Measurements from ENCODE around the gene PNLIPRP2. TPM values are rescaled to one million over a fixed set of nuclear protein-coding genes. Genes with fewer than 3 reads are reported as not detected.

PNLIPRP2 gene
- polyA plus RNA-seq, 2 of the 4 experiments (the other 2 are of a cell fraction), result 0.09 TPM; not detected in 1

- no peak for ATAC-seq
- WGBS (ENCODE audit: missing lambda C conversion rate), result 35% methylated on average over 8 of the region's 8 CpGs
These were observed 32.7 kb upstream of the PNLIPRP2 start for GRCh38 chr10:116587878-116588591.

GRCh38 chr10:116588995-116589394 lies 31.8 kb upstream of the PNLIPRP2 start:
- H3K9me3 ChIP-seq, result no peaks in the 10 kb centered on the region
- CTCF ChIA-PET, result interaction anchor here (1.8 kb wide), 1 partner anchor 93 kb away, joined by 3 read pairs; no protein-coding TSS in a partner anchor
- FAIRE-seq (no peak), DNase-seq (ENCODE audit: low read depth in 1 of 2, low spot score in 1 of 2) (no peak), ATAC-seq (no peak)
- no peak overlapping the region for H3K4me3 ChIP-seq
- WGBS (ENCODE audit: missing lambda C conversion rate), result 3% methylated on average over 2 of the region's 2 CpGs
- TF ChIP-seq POLR2AphosphoS2 (conservative IDR thresholded peaks at IDR 0.05; ENCODE audit: low read length), result no peak
- TF ChIP-seq NPAS2 (CRISPR knock-in tag; IDR thresholded peaks at IDR 0.05; ENCODE audit: borderline replicate concordance), result no peak
- TF ChIP-seq MAX (IDR thresholded peaks at IDR 0.05), result no peak
- no peak for TF ChIP-seq MAZ (IDR thresholded peaks at IDR 0.05; ENCODE audit: borderline replicate concordance, low read depth, low read length)
- no peak for TF ChIP-seq RARB (CRISPR knock-in tag; IDR thresholded peaks at IDR 0.05)
- no peak for TF ChIP-seq FOSL2 (IDR thresholded peaks at IDR 0.05)
- no peak for TF ChIP-seq FOSL2 (CRISPR knock-in tag; IDR thresholded peaks at IDR 0.05)
- TF ChIP-seq CHD2 (IDR thresholded peaks at IDR 0.05; ENCODE audit: low read length, partially characterized antibody), result no peak
- TF ChIP-seq HOXB13 (CRISPR knock-in tag; IDR thresholded peaks at IDR 0.05; ENCODE audit: low read depth), result no peak
- no peak for TF ChIP-seq CEBPB (IDR thresholded peaks at IDR 0.05)
- TF ChIP-seq NFE2L2 (conservative IDR thresholded peaks at IDR 0.05; ENCODE audit: low read length), result no peak
- no peak for TF ChIP-seq ZC3H11A (IDR thresholded peaks at IDR 0.05)
- POLR2A ChIA-PET, result no interaction called here
- H3K27ac ChIP-seq, result no peak overlapping the region
- no peaks in the 10 kb centered on the region for H3K4me1 ChIP-seq
- no peak overlapping the region for H3K4me2 ChIP-seq

More at GRCh38 chr10:116587878-116588591, 32.7 kb upstream of the PNLIPRP2 start:
- Histone ChIP-seq H3K9me3 (no peaks in the 10 kb centered on the region), H3K4me2 (no peak overlapping the region), H3K4me3 (no peak overlapping the region), H3K27ac (no peak overlapping the region), H3K4me1 (no peaks in the 10 kb centered on the region)
- DNase-seq (ENCODE audit: low read depth in 1 of 2, low spot score in 1 of 2) (no peak), FAIRE-seq (no peak)
- ChIA-PET CTCF (interaction anchor here (0.7 to 1.8 kb wide), 2 partner anchors 11 to 94 kb away, joined by 3 read pairs; no protein-coding TSS in a partner anchor), POLR2A (no interaction called here)
- TF ChIP-seq SREBF2 (IDR thresholded peaks at IDR 0.05), result no peak
- TF ChIP-seq FOSL2 (IDR thresholded peaks at IDR 0.05), result no peak
- TF ChIP-seq FOSL2 (CRISPR knock-in tag; IDR thresholded peaks at IDR 0.05), result peak; percentile 20; the same call in 1 of the 2 replicates
- no peak for TF ChIP-seq CBX2 (IDR thresholded peaks at IDR 0.05; ENCODE audit: borderline replicate concordance, low read depth)

GRCh38 chr10:116589926-116590325 lies 30.8 kb upstream of the PNLIPRP2 start:
- FAIRE-seq, result no peak

GRCh38 chr10:116590590-116591444 lies 29.9 kb upstream of the PNLIPRP2 start, which contains the start of gene PNLIPRP1:
PNLIPRP1 (plus strand) TSS chr10:116590959; CDS start chr10:116591130, 171 bp downstream.
- DNase-seq (ENCODE audit: low read depth in 1 of 2, low spot score in 1 of 2), result no peak
- H3K27ac ChIP-seq, result no peak within 1 kb of the TSS
- ChIA-PET POLR2A (no interaction called here), CTCF (no interaction called here)
- WGBS (ENCODE audit: missing lambda C conversion rate), result 38% methylated on average over 9 of the region's 9 CpGs
- H3K4me3 ChIP-seq, result no peak within 1 kb of the TSS
- no peaks in the 10 kb centered on the region for H3K9me3 ChIP-seq
- TF ChIP-seq ELK1 (IDR thresholded peaks at IDR 0.05; ENCODE audit: low read depth, low read length) (no peak), REST (IDR thresholded peaks at IDR 0.05) (no peak), HMGXB4 (CRISPR knock-in tag; IDR thresholded peaks at IDR 0.05; ENCODE audit: borderline replicate concordance) (no peak), CBX8 (IDR thresholded peaks at IDR 0.05) (no peak), RARB (CRISPR knock-in tag; IDR thresholded peaks at IDR 0.05) (no peak), HOXB13 (CRISPR knock-in tag; IDR thresholded peaks at IDR 0.05; ENCODE audit: low read depth) (no peak)
- no peak within 1 kb of the TSS for H3K4me2 ChIP-seq
- H3K4me1 ChIP-seq, result no peaks in the 10 kb centered on the region
- FAIRE-seq, result no peak
- no peak for ATAC-seq

More at GRCh38 chr10:116589926-116590325, 30.8 kb upstream of the PNLIPRP2 start:
- TF ChIP-seq E2F6 (IDR thresholded peaks at IDR 0.05; ENCODE audit: borderline replicate concordance, low read depth), result no peak
- DNase-seq (ENCODE audit: low read depth in 1 of 2, low spot score in 1 of 2) (no peak), ATAC-seq (no peak)
- Histone ChIP-seq H3K4me1 (no peaks in the 10 kb centered on the region), H3K4me2 (no peak overlapping the region), H3K27ac (no peak overlapping the region), H3K9me3 (no peaks in the 10 kb centered on the region), H3K4me3 (no peak overlapping the region)
- CTCF ChIA-PET, result no interaction called here
- WGBS (ENCODE audit: missing lambda C conversion rate), result 8% methylated on average over 2 of the region's 2 CpGs
- POLR2A ChIA-PET, result no interaction called here

Measured in A549 (cell line).